Tongue (tissue), 2 donors: ENCODE measurements around the gene ITGA3. TPM values are rescaled to one million over a fixed set of nuclear protein-coding genes. Genes with fewer than 3 reads are reported as not detected.

Experiments used
- DNase-seq: peaks from one replicate; pipeline ENCODE4 v3.0.0-alpha.2; 2015
- total RNA-seq: library from RNA; depleted of rRNA; stranded (reverse); fragments of >200 nt; gene quantifications from one replicate; pipeline ENCODE4 v1.2.3, GENCODE V29; 2014

The ITGA3 gene
- total RNA-seq, 1 donor from 2014 or later = 42.2 TPM

GRCh38 chr17:50094753-50095619 lies 39.1 kb downstream of the ITGA3 start, which contains the start of gene PDK2:
PDK2 (plus strand) TSS chr17:50095351; CDS start chr17:50095436, 85 bp downstream.
- DNase-seq = peak; percentile 99

GRCh38 chr17:50095626-50096037 lies 39.7 kb downstream of the ITGA3 start:
- peak; percentile 66 for DNase-seq

GRCh38 chr17:50096092-50096491 lies 40.2 kb downstream of the ITGA3 start:
- peak; percentile 41 for DNase-seq

GRCh38 chr17:50096758-50097157 lies 40.8 kb downstream of the ITGA3 start:
- DNase-seq = no peak

- no peak for DNase-seq
These were observed 41.5 kb downstream of the ITGA3 start for GRCh38 chr17:50097455-50097854.

GRCh38 chr17:50097926-50098325 lies 42.0 kb downstream of the ITGA3 start:
- no peak for DNase-seq

GRCh38 chr17:50098583-50098982 lies 42.7 kb downstream of the ITGA3 start:
- DNase-seq = no peak

GRCh38 chr17:50099003-50099402 lies 43.1 kb downstream of the ITGA3 start:
- no peak for DNase-seq

- DNase-seq = no peak
These were observed 44.6 kb downstream of the ITGA3 start for GRCh38 chr17:50100480-50100883.

- DNase-seq = peak; percentile 40
These were observed 45.0 kb downstream of the ITGA3 start for GRCh38 chr17:50100921-50101345.

- DNase-seq = peak; percentile 80
These were observed 45.6 kb downstream of the ITGA3 start for GRCh38 chr17:50101346-50102163.

- peak; percentile 73 for DNase-seq
These were observed 46.5 kb downstream of the ITGA3 start for GRCh38 chr17:50102164-50102991.

GRCh38 chr17:50103252-50103651 lies 47.3 kb downstream of the ITGA3 start:
- DNase-seq = no peak

GRCh38 chr17:50103941-50104340 lies 48.0 kb downstream of the ITGA3 start:
- DNase-seq = no peak

GRCh38 chr17:50105811-50106210 lies 49.9 kb downstream of the ITGA3 start:
- DNase-seq = no peak

- no peak for DNase-seq
These were observed 50.7 kb downstream of the ITGA3 start for GRCh38 chr17:50106393-50107131.

- no peak for DNase-seq
These were observed 52.0 kb downstream of the ITGA3 start for GRCh38 chr17:50107790-50108414.

GRCh38 chr17:50108556-50108955 lies 52.6 kb downstream of the ITGA3 start:
- no peak for DNase-seq

- DNase-seq = no peak
These were observed 53.3 kb downstream of the ITGA3 start for GRCh38 chr17:50109207-50109606.

GRCh38 chr17:50109785-50110184 lies 53.9 kb downstream of the ITGA3 start:
- DNase-seq = no peak
